Fibroblast of skin of back (primary cell): ENCODE results near the gene GDI2.

Experiments used
- DNase-seq: peaks from one replicate; pipeline ENCODE4 v3.0.0-alpha.2; 2013

GDI2 gene

GRCh38 chr10:5738427-5738826 is 74.8 kb downstream of the GDI2 start:
- DNase-seq: no peak

- no peak for DNase-seq
Observed at GRCh38 chr10:5737352-5737751, 75.9 kb downstream of the GDI2 start.

GRCh38 chr10:5736591-5736990 is 76.6 kb downstream of the GDI2 start:
- DNase-seq: no peak

GRCh38 chr10:5735119-5735518 is 78.1 kb downstream of the GDI2 start:
- DNase-seq: no peak

- no peak for DNase-seq
Observed at GRCh38 chr10:5732141-5732540, 81.1 kb downstream of the GDI2 start.

- no peak for DNase-seq
Observed at GRCh38 chr10:5731559-5731958, 81.7 kb downstream of the GDI2 start.

- no peak for DNase-seq
Observed at GRCh38 chr10:5730766-5731165, 82.5 kb downstream of the GDI2 start.

GRCh38 chr10:5723692-5724091 is 89.5 kb downstream of the GDI2 start:
- DNase-seq: no peak

- DNase-seq: no peak
Observed at GRCh38 chr10:5720182-5720581, 93.1 kb downstream of the GDI2 start.

GRCh38 chr10:5719546-5719945 is 93.7 kb downstream of the GDI2 start:
- no peak for DNase-seq
